GM21737 (cell line): ENCODE results near the gene LSAMP.
"Not testable (repeated sequence)": the region's sequence is repeated elsewhere in the genome, so short reads cannot be mapped to it uniquely, and the experiment has no call there.

Experiments
- ATAC-seq: cut with Tn5 transposase; IDR thresholded peaks from one replicate; pipeline ENCODE4 v1.9.1; 2021; ENCODE audit warnings: mild to moderate bottlenecking, moderate library complexity; ENCODE audit not compliant: unreplicated experiment

Gene LSAMP

GRCh38 chr3:115783938-115784738 lies 661.1 kb downstream of the LSAMP start:
- ATAC-seq: peak; percentile 90

DNA sequence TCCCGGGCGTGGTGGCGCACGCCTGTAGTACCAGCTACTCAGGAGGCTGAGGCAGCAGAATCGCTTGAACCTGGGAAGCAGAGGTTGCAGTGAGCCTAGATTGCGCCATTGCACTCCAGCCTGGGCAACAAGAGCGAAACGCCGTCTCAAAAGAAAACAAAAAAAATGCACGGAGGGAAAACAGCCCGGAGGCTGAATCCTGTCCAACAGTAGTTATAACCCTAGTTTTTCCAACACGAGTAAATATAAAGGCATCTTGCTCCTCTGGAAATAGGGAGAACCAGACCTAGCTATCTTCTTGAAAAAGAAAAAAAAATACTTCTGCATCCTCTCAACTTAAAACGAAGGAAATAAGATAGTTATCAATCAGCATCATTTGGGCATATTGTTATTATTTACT lies 661.9 kb downstream of the LSAMP start:
- ATAC-seq: not testable (repeated sequence)

GRCh38 chr3:115779011-115779410 lies 666.3 kb downstream of the LSAMP start:
- ATAC-seq: no peak

DNA sequence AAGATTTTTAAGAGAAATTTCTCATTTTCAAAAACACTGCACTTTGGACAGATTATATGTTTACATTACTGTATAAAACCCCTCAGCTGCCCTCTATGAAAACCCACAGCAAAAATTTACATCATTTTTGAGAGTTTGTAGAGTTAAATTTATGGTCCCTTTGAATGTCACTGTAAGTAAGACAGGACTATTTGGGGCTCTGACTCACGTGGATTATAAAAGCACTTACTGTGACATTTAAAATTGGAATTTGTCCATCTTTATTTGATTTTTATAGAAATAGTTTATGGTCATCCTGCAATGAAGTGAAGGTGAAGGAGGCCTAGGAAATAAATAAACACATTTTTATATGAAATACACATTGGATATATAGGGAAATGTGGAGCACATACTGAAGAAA lies 672.3 kb downstream of the LSAMP start:
- ATAC-seq: no peak

GRCh38 chr3:115768661-115769060 lies 676.6 kb downstream of the LSAMP start:
- ATAC-seq: no peak

- no peak for ATAC-seq
Observed at GRCh38 chr3:115766587-115767482, 678.5 kb downstream of the LSAMP start.

DNA sequence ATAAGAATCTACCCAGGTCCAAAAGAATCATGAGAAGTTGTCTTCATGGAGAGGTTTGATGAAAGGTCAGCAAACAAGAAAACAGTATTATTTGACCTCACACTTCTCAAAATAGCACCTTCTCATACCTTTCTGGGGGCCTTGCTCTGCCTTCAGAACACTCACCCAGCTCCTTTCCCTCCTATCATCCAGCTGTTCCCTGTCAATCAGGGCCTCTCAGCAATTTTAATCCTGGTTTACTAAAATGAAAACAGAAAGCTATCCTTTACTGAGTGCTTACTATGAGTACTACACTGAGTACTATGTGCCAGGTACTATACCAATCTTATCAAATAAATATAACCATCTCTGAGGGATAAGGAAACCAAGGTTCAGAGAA lies 683.4 kb downstream of the LSAMP start:
- no peak for ATAC-seq

GRCh38 chr3:115760716-115761115 lies 684.6 kb downstream of the LSAMP start:
- ATAC-seq: no peak

DNA sequence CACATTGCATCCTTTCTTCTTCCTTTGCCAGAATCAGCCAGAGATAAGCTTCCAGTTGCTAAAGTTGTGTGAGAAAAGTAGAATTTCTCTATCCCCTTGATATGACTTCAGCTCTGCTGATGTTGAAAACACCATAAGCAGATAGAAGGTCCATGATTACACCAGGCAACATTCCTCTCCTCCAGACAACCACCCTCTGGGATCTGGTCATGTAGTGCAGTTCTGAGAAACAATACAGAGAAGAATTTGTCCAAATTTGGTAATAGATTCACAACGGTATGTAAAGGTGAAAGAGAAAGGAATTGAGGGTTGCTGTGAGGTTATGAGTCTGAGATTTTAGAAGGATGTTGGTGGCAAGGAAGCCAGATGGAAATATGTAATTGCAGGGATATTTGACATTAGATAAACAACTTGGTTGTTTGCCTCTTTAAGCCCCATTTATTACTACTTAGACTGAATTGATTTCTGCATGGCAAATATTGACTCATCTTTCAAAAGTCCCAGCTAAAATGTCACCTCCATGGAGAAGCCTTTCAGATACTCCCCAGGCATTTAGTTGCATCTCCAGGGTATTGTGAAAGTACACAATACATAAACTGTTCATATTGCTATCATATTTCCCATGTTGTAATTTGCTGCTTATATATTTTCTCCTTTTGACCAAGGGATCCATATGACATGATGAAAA lies 687.1 kb downstream of the LSAMP start:
- ATAC-seq: no peak

- ATAC-seq: not testable (repeated sequence)
Observed at GRCh38 chr3:115752978-115753377, 692.3 kb downstream of the LSAMP start.
